Measurements from ENCODE around the gene MEPCE.
A peak's percentile ranks its signal among the peaks of the same experiment; 100 is the strongest.

Gene MEPCE

DNA sequence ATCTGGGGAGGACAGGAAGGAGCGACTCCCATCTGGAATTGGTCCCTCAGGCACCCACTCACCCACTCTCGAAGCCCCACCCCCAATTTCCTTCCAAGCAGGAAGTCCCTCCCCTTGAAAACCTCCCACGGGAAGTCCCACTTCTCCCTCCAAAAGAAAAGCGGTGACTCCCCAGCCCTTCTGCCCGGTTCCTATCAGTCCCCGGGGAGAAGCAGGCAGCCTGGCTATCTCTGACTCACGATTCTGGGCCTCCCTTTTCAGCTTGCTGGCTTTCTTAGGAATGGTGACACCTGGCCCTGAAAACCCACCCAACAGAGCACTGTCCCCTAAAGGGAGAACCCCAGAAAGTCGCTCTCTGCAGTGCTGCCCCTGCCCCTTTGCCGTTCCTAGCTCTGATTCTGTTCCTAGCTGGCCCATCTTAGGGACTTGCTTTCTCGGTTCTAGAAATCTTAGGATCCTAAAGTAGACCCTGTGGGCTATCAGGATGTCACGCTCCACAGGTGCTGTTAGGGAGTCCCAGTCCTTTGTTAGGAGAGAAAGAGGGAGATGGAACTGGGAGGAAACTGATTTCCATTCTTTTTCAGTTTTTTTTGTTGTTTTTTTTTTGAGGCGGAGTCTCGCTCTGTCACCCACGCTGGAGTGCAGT lies 43.3 kb downstream of the MEPCE start:
- Histone ChIP-seq H4K91ac (ENCODE audit: low read depth, low read length, poor library complexity) (no peak overlapping the region), H3K36me3 (replicated peaks in 1 of 2; ENCODE audit: control insufficient read depth in 2 of 2, insufficient read depth in 2 of 2, low read length in 2 of 2) (peaks cover 6 to 38% of the 10 kb centered on the region in 2 donors), H2BK5ac (ENCODE audit: low read length) (no peak overlapping the region), H2BK120ac (ENCODE audit: low read depth, low read length) (no peak overlapping the region), H3K9ac (ENCODE audit: low read depth, low read length, poor library complexity) (no peak overlapping the region), H3K23ac (ENCODE audit: low read depth, low read length, poor library complexity) (peak overlapping the region; percentile 31), H3K4ac (ENCODE audit: low read length) (no peak overlapping the region), H2AK5ac (ENCODE audit: low read depth, low read length) (no peak overlapping the region), H3K14ac (ENCODE audit: low read length) (no peak overlapping the region), H2AFZ (ENCODE audit: low read length) (no peak overlapping the region), H3K18ac (ENCODE audit: low read length) (no peak overlapping the region), H2BK12ac (ENCODE audit: low read length) (no peak overlapping the region), H3K9me3 (replicated peaks in 1 of 2; ENCODE audit: control insufficient read depth in 2 of 2, insufficient read depth in 1 of 2, low read depth in 1 of 2, low read length in 2 of 2) (no peaks in the 10 kb centered on the region), H4K8ac (ENCODE audit: low read depth, low read length) (no peak overlapping the region), H3K27ac (replicated peaks; ENCODE audit: low read length) (no peak overlapping the region), H3K27me3 (ENCODE audit: control insufficient read depth in 3 of 3, insufficient read depth in 3 of 3, low read depth in 1 of 3, low read length in 3 of 3) (no peaks in the 10 kb centered on the region), H3K4me2 (ENCODE audit: insufficient read depth, low read length, poor library complexity, severe bottlenecking) (no peak overlapping the region), H2BK15ac (ENCODE audit: low read length) (no peak overlapping the region), H3K4me1 (ENCODE audit: control insufficient read depth in 2 of 2, insufficient read depth in 1 of 2, low read depth in 1 of 2, low read length in 2 of 2) (peaks cover 9 to 24% of the 10 kb centered on the region in 2 donors), H3K79me1 (ENCODE audit: low read depth, low read length) (peaks cover 5% of the 10 kb centered on the region), H3K4me3 (ENCODE audit: low read length in 2 of 2) (no peak overlapping the region)
- DNase-seq (ENCODE audit: low spot score) = no peak
- no CpG with 5 or more reads among the region's 14 CpGs for whole genome bisulfite sequencing, 2 donors (ENCODE audit: extremely low coverage in 2 of 2, insufficient read length in 2 of 2, insufficient replicate concordance in 1 of 2)

DNA sequence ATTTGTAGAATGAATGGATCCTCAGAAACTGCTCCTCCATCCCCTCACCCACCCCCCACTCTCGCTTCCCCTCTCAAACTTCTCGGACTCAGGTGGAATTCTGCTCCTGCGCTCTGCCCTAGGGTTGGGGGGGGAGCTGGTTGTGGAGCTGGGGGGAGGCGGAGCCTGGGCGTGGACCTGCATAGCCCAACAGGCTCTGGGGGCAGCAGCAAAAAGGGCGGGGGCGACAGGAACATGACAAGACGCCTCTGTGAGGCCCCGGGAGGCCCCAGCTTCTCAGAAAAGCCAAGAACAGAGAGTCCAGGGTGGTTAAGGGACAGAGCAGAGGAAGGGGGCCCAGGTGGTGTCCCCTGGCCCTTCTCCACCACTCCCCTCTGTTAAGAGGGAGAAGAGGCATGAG lies 45.9 kb downstream of the MEPCE start:
- Histone ChIP-seq H3K9me3 (replicated peaks in 1 of 2; ENCODE audit: control insufficient read depth in 2 of 2, insufficient read depth in 1 of 2, low read depth in 1 of 2, low read length in 2 of 2) (no peaks in the 10 kb centered on the region), H2AFZ (ENCODE audit: low read length) (no peak overlapping the region), H3K14ac (ENCODE audit: low read length) (no peak overlapping the region), H2BK12ac (ENCODE audit: low read length) (no peak overlapping the region), H2AK5ac (ENCODE audit: low read depth, low read length) (no peak overlapping the region), H3K4ac (ENCODE audit: low read length) (no peak overlapping the region), H3K4me1 (ENCODE audit: control insufficient read depth in 2 of 2, insufficient read depth in 1 of 2, low read depth in 1 of 2, low read length in 2 of 2) (peaks cover 6 to 24% of the 10 kb centered on the region in 2 donors), H3K36me3 (replicated peaks in 1 of 2; ENCODE audit: control insufficient read depth in 2 of 2, insufficient read depth in 2 of 2, low read length in 2 of 2) (peaks cover 4 to 35% of the 10 kb centered on the region in 2 donors), H3K27ac (replicated peaks; ENCODE audit: low read length) (no peak overlapping the region), H4K91ac (ENCODE audit: low read depth, low read length, poor library complexity) (no peak overlapping the region), H2BK120ac (ENCODE audit: low read depth, low read length) (no peak overlapping the region), H3K9ac (ENCODE audit: low read depth, low read length, poor library complexity) (peak overlapping the region; percentile 72), H3K27me3 (ENCODE audit: control insufficient read depth in 3 of 3, insufficient read depth in 3 of 3, low read depth in 1 of 3, low read length in 3 of 3) (no peaks in the 10 kb centered on the region), H4K8ac (ENCODE audit: low read depth, low read length) (no peak overlapping the region), H3K23ac (ENCODE audit: low read depth, low read length, poor library complexity) (no peak overlapping the region), H3K4me2 (ENCODE audit: insufficient read depth, low read length, poor library complexity, severe bottlenecking) (no peak overlapping the region), H3K79me1 (ENCODE audit: low read depth, low read length) (peaks cover 7% of the 10 kb centered on the region), H2BK5ac (ENCODE audit: low read length) (no peak overlapping the region), H2BK15ac (ENCODE audit: low read length) (no peak overlapping the region), H3K4me3 (ENCODE audit: low read length in 2 of 2) (no peak overlapping the region), H3K18ac (ENCODE audit: low read length) (no peak overlapping the region)
- WGBS, 2 donors (ENCODE audit: extremely low coverage in 2 of 2, insufficient read length in 2 of 2, insufficient replicate concordance in 1 of 2) = no CpG with 5 or more reads among the region's 9 CpGs
- no peak for DNase-seq (ENCODE audit: low spot score)

DNA sequence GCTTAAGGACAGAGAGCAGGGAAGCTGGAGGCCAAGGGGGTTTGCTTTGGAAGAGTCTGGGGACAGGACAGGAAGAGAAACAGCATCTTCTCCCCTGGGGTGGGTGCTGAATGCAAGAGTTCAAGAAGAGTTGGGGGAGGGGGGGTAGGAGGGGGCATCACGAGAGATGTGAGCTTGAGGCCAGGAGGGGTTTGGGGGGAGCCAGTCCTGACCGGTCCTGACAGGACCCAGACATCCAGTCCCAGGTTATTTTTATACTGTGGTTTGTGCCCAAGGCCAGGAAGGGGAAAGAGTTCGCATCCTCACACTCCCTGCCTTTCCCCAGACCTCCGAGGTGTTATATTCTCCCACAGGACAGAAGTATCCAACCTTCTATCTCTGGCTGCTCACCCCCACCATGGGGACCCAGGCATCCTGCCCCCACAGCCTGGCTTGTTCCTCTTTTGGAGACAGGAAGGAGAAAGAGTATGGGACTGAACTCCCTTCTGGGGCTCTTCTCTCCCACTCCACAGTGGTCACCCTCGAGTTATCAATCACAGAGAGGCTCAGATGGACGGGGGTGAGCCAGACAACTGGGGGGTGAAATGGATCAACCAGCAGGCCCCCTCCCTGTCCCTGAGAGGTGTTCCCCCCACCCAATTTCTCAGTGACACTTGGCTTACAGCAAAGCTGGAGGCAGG lies 46.6 kb downstream of the MEPCE start:
- no CpG with 5 or more reads among the region's 6 CpGs for WGBS, 2 donors (ENCODE audit: extremely low coverage in 2 of 2, insufficient read length in 2 of 2, insufficient replicate concordance in 1 of 2)
- H3K23ac ChIP-seq (ENCODE audit: low read depth, low read length, poor library complexity) = no peak overlapping the region
- peak overlapping the region; percentile 55 for H3K9ac ChIP-seq (ENCODE audit: low read depth, low read length, poor library complexity)
- no peaks in the 10 kb centered on the region for H3K27me3 ChIP-seq (ENCODE audit: control insufficient read depth in 3 of 3, insufficient read depth in 3 of 3, low read depth in 1 of 3, low read length in 3 of 3)
- H3K4ac ChIP-seq (ENCODE audit: low read length) = no peak overlapping the region
- no peaks in the 10 kb centered on the region for H3K9me3 ChIP-seq (replicated peaks in 1 of 2; ENCODE audit: control insufficient read depth in 2 of 2, insufficient read depth in 1 of 2, low read depth in 1 of 2, low read length in 2 of 2)
- H4K91ac ChIP-seq (ENCODE audit: low read depth, low read length, poor library complexity) = no peak overlapping the region
- H3K14ac ChIP-seq (ENCODE audit: low read length) = no peak overlapping the region
- H2BK12ac ChIP-seq (ENCODE audit: low read length) = no peak overlapping the region
- H4K8ac ChIP-seq (ENCODE audit: low read depth, low read length) = no peak overlapping the region
- peak overlapping the region in 1 of 2 donors; percentile 21 for H3K4me3 ChIP-seq (ENCODE audit: low read length in 2 of 2)
- no peak overlapping the region for H2BK15ac ChIP-seq (ENCODE audit: low read length)
- no peak overlapping the region for H2BK5ac ChIP-seq (ENCODE audit: low read length)
- H3K36me3 ChIP-seq (replicated peaks in 1 of 2; ENCODE audit: control insufficient read depth in 2 of 2, insufficient read depth in 2 of 2, low read length in 2 of 2) = peaks cover 2 to 31% of the 10 kb centered on the region in 2 donors
- no peak overlapping the region for H3K18ac ChIP-seq (ENCODE audit: low read length)
- peaks cover 6 to 24% of the 10 kb centered on the region in 2 donors for H3K4me1 ChIP-seq (ENCODE audit: control insufficient read depth in 2 of 2, insufficient read depth in 1 of 2, low read depth in 1 of 2, low read length in 2 of 2)
- DNase-seq (ENCODE audit: low spot score) = no peak
- H3K4me2 ChIP-seq (ENCODE audit: insufficient read depth, low read length, poor library complexity, severe bottlenecking) = no peak overlapping the region
- no peak overlapping the region for H2BK120ac ChIP-seq (ENCODE audit: low read depth, low read length)
- peaks cover 7% of the 10 kb centered on the region for H3K79me1 ChIP-seq (ENCODE audit: low read depth, low read length)
- H3K27ac ChIP-seq (replicated peaks; ENCODE audit: low read length) = no peak overlapping the region
- H2AFZ ChIP-seq (ENCODE audit: low read length) = no peak overlapping the region
- H2AK5ac ChIP-seq (ENCODE audit: low read depth, low read length) = no peak overlapping the region
